Measurements from ENCODE around the gene ITGB8. TPM values are rescaled to one million over a fixed set of nuclear protein-coding genes. Genes with fewer than 3 reads are reported as not detected.
"Not testable (repeated sequence)": the region's sequence is repeated elsewhere in the genome, so short reads cannot be mapped to it uniquely, and the experiment has no call there.

Gene ITGB8
- total RNA-seq, 4 donors from 2014 or later = 30.7 to 65.5 (median 57.5) TPM

- H3K4me3 ChIP-seq = no peak overlapping the region
- H3K27me3 ChIP-seq = no peaks in the 10 kb centered on the region
- no peaks in the 10 kb centered on the region for H3K4me1 ChIP-seq
- no peak for TF ChIP-seq POLR2A (IDR thresholded peaks at IDR 0.05)
- TF ChIP-seq EP300 (IDR thresholded peaks at IDR 0.05) = no peak
- no peak for TF ChIP-seq POLR2AphosphoS5 (IDR thresholded peaks at IDR 0.05)
- TF ChIP-seq CTCF (IDR thresholded peaks at IDR 0.05) = no peak
- no peak overlapping the region for H3K27ac ChIP-seq
- DNase-seq (ENCODE audit: low spot score in 2 of 2) = no peak
- H3K36me3 ChIP-seq = peaks cover 21% of the 10 kb centered on the region
- H3K9me3 ChIP-seq = no peaks in the 10 kb centered on the region
- 86% methylated on average over 1 of the region's 1 CpG for WGBS
These were observed 57.4 kb downstream of the ITGB8 start for GRCh38 chr7:20388084-20388483.

GRCh38 chr7:20389192-20389591 is 58.5 kb downstream of the ITGB8 start:
- H3K4me1 ChIP-seq = not testable (repeated sequence)

GRCh38 chr7:20393021-20393610 is 62.4 kb downstream of the ITGB8 start:
- TF ChIP-seq CTCF (IDR thresholded peaks at IDR 0.05) = no peak
- TF ChIP-seq EP300 (IDR thresholded peaks at IDR 0.05) = no peak
- no peak for TF ChIP-seq POLR2A (IDR thresholded peaks at IDR 0.05)
- 89% methylated on average over 2 of the region's 2 CpGs for WGBS
- Histone ChIP-seq H3K9me3 (no peaks in the 10 kb centered on the region), H3K27ac (no peak overlapping the region), H3K4me3 (no peak overlapping the region), H3K36me3 (peaks cover 44% of the 10 kb centered on the region), H3K4me1 (no peaks in the 10 kb centered on the region), H3K27me3 (no peaks in the 10 kb centered on the region)
- no peak for DNase-seq (ENCODE audit: low spot score in 2 of 2)

More at GRCh38 chr7:20389192-20389591, 58.5 kb downstream of the ITGB8 start:
- DNase-seq (ENCODE audit: low spot score in 2 of 2); H3K9me3 ChIP-seq; H3K27ac ChIP-seq; H3K4me3 ChIP-seq; H3K27me3 ChIP-seq: not testable (repeated sequence)
- H3K36me3 ChIP-seq = peaks cover 32% of the 10 kb centered on the region
- WGBS = 72% methylated on average over 2 of the region's 2 CpGs

- no peak for DNase-seq (ENCODE audit: low spot score in 2 of 2)
- no peaks in the 10 kb centered on the region for H3K4me1 ChIP-seq
- no peaks in the 10 kb centered on the region for H3K9me3 ChIP-seq
- 83% methylated on average over 2 of the region's 2 CpGs for WGBS
- no peak overlapping the region for H3K4me3 ChIP-seq
- H3K27ac ChIP-seq = no peak overlapping the region
- no peaks in the 10 kb centered on the region for H3K27me3 ChIP-seq
- peaks cover 44% of the 10 kb centered on the region for H3K36me3 ChIP-seq
- TF ChIP-seq POLR2AphosphoS5 (IDR thresholded peaks at IDR 0.05) = no peak
- no peak for TF ChIP-seq EP300 (IDR thresholded peaks at IDR 0.05)
- TF ChIP-seq CTCF (IDR thresholded peaks at IDR 0.05) = no peak
- TF ChIP-seq POLR2A (IDR thresholded peaks at IDR 0.05) = no peak
These were observed 62.9 kb downstream of the ITGB8 start for GRCh38 chr7:20393616-20394015.

- Histone ChIP-seq H3K4me3 (no peak overlapping the region), H3K9me3 (no peaks in the 10 kb centered on the region), H3K4me1 (no peaks in the 10 kb centered on the region), H3K27me3 (no peaks in the 10 kb centered on the region), H3K27ac (no peak overlapping the region), H3K36me3 (peaks cover 44% of the 10 kb centered on the region)
- no peak for DNase-seq (ENCODE audit: low spot score in 2 of 2)
- 96% methylated on average over 3 of the region's 3 CpGs for WGBS
- TF ChIP-seq POLR2AphosphoS5 (IDR thresholded peaks at IDR 0.05) = no peak
- no peak for TF ChIP-seq EP300 (IDR thresholded peaks at IDR 0.05)
- TF ChIP-seq CTCF (IDR thresholded peaks at IDR 0.05) = no peak
- no peak for TF ChIP-seq POLR2A (IDR thresholded peaks at IDR 0.05)
These were observed 63.6 kb downstream of the ITGB8 start for GRCh38 chr7:20394284-20394683.

- H3K36me3 ChIP-seq = peaks cover 44% of the 10 kb centered on the region
- WGBS = 90% methylated on average over 4 of the region's 4 CpGs
- no peaks in the 10 kb centered on the region for H3K9me3 ChIP-seq
- H3K27ac ChIP-seq = no peak overlapping the region
- H3K27me3 ChIP-seq = no peaks in the 10 kb centered on the region
- no peak for DNase-seq (ENCODE audit: low spot score in 2 of 2)
- no peaks in the 10 kb centered on the region for H3K4me1 ChIP-seq
- H3K4me3 ChIP-seq = no peak overlapping the region
- TF ChIP-seq POLR2A (IDR thresholded peaks at IDR 0.05) = no peak
- no peak for TF ChIP-seq CTCF (IDR thresholded peaks at IDR 0.05)
- TF ChIP-seq POLR2AphosphoS5 (IDR thresholded peaks at IDR 0.05) = no peak
- TF ChIP-seq EP300 (IDR thresholded peaks at IDR 0.05) = no peak
These were observed 64.4 kb downstream of the ITGB8 start for GRCh38 chr7:20395104-20395503.

All from suprapubic skin (tissue), 4 donors.